Measurements from ENCODE around the gene SPATA6. TPM values are rescaled to one million over a fixed set of nuclear protein-coding genes. Genes with fewer than 3 reads are reported as not detected.

The SPATA6 gene
- total RNA-seq, 1 donor from 2014 or later: 4.6 TPM

DNA sequence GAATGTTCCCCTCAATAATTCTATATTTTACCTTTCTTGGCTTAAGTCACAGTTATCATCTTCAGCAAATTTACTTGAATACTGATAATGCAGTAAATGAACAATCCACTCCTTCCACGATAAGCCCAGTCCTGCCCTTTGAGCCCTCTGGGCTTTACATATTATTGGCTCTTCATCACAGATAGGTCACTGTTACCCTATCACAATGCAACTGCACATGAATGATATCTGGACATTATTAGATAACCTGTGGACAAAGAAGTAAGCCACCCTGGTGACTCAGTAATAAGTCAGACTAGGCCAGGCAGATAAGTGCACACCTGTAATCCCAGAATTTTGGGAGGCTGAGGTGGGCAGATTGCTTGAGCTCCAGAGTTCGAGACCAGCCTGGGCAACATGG, 69.4 kb downstream of the SPATA6 start:
- Histone ChIP-seq H3K4me3 (ENCODE audit: low read depth, low read length) (no peak overlapping the region), H3K36me3 (ENCODE audit: control insufficient read depth, insufficient read depth, low read length) (no peaks in the 10 kb centered on the region), H3K27me3 (ENCODE audit: control insufficient read depth, insufficient read depth, low read length) (no peaks in the 10 kb centered on the region)
- TF ChIP-seq, protein P1, sequence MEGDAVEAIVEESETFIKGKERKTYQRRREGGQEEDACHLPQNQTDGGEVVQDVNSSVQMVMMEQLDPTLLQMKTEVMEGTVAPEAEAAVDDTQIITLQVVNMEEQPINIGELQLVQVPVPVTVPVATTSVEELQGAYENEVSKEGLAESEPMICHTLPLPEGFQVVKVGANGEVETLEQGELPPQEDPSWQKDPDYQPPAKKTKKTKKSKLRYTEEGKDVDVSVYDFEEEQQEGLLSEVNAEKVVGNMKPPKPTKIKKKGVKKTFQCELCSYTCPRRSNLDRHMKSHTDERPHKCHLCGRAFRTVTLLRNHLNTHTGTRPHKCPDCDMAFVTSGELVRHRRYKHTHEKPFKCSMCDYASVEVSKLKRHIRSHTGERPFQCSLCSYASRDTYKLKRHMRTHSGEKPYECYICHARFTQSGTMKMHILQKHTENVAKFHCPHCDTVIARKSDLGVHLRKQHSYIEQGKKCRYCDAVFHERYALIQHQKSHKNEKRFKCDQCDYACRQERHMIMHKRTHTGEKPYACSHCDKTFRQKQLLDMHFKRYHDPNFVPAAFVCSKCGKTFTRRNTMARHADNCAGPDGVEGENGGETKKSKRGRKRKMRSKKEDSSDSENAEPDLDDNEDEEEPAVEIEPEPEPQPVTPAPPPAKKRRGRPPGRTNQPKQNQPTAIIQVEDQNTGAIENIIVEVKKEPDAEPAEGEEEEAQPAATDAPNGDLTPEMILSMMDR (IDR thresholded peaks at IDR 0.05; ENCODE audit: insufficient read depth, low read length, poor library complexity, severe bottlenecking): no peak
- DNase-seq (ENCODE audit: low read depth): no peak

DNA sequence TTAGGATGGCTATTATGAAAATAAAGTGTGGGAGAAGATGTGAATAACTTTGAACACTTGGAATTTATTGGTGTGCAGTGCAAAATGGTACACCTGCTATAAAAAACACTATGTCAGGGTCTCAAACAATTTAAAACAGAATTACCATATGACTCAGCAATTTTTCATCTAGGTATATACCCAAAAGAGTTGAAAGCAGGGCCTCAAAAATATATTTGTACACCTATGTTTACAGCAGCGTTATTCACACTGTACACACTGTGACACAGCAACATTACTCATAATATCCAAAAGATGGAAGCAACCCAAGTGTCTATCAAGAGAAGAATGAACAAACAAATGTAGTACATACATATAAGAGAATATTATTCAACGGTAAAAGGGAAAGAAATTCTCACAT, 75.8 kb downstream of the SPATA6 start:
- no peak for DNase-seq (ENCODE audit: low read depth)
- H3K4me3 ChIP-seq (ENCODE audit: low read depth, low read length): no peak overlapping the region
- H3K36me3 ChIP-seq (ENCODE audit: control insufficient read depth, insufficient read depth, low read length): no peaks in the 10 kb centered on the region
- no peaks in the 10 kb centered on the region for H3K27me3 ChIP-seq (ENCODE audit: control insufficient read depth, insufficient read depth, low read length)
- TF ChIP-seq, protein P1 (IDR thresholded peaks at IDR 0.05; ENCODE audit: insufficient read depth, low read length, poor library complexity, severe bottlenecking): no peak

DNA sequence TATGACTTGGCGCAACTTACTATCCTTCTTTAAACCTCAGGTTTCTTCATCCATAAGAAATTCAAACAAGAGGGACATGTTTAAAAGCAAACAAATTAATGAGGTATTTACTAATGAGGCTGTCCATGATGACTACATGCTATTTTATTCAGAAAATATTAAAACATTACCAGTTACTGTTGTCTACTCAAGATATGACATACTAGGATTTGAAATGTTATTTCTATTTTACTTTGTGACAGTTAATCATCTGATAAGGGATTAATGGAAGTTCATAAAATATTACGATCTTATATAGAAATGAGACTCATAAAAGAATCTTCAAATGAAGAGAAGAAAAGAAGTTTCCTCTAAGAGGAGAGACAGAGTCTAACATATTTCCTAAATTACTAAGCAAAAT, 80.1 kb downstream of the SPATA6 start:
- Histone ChIP-seq H3K4me3 (ENCODE audit: low read depth, low read length) (no peak overlapping the region), H3K27me3 (ENCODE audit: control insufficient read depth, insufficient read depth, low read length) (no peaks in the 10 kb centered on the region), H3K36me3 (ENCODE audit: control insufficient read depth, insufficient read depth, low read length) (no peaks in the 10 kb centered on the region)
- DNase-seq (ENCODE audit: low read depth): no peak
- TF ChIP-seq, protein P1 (IDR thresholded peaks at IDR 0.05; ENCODE audit: insufficient read depth, low read length, poor library complexity, severe bottlenecking): no peak

DNA sequence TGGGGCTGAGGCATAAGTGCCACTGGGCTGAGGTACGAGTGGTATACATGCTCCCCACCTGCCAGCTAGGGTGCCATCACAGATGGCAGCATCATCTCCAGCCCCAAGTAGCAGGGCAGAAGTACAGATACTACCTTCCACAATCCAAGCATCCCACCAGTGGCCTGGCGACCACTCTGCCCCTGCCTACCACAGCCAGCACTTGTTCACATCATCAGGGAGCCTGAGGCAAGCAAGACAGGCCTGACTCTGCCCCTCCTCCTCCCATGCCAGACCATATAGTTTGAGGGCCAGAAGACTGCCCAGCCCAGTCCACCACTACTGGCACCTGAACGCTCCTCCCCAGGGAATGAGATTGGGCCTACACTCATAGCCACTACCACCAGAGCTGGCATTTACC, 84.6 kb downstream of the SPATA6 start:
- DNase-seq (ENCODE audit: low read depth): no peak
- Histone ChIP-seq H3K4me3 (ENCODE audit: low read depth, low read length) (no peak overlapping the region), H3K27me3 (ENCODE audit: control insufficient read depth, insufficient read depth, low read length) (no peaks in the 10 kb centered on the region), H3K36me3 (ENCODE audit: control insufficient read depth, insufficient read depth, low read length) (no peaks in the 10 kb centered on the region)
- TF ChIP-seq, protein P1 (IDR thresholded peaks at IDR 0.05; ENCODE audit: insufficient read depth, low read length, poor library complexity, severe bottlenecking): no peak

DNA sequence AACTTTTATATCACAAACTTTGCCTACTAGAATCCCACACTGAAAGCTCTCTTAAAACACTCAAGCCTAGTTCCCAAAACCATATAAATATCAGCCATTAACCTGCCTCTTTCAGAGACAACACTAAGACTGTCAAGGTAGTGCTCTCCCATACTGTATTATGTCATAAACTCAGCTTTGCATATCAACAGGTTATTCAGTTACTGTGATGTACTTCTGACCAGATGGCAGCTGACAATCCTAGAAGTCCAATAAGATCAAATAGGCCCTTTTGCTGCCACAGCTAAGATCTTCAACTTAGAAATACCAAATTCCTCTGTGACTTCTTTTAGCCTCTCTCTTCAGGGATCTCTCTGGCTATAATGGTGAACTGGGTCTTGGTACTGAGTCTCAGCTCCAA, 97.2 kb downstream of the SPATA6 start:
- Histone ChIP-seq H3K36me3 (ENCODE audit: control insufficient read depth, insufficient read depth, low read length) (no peaks in the 10 kb centered on the region), H3K27me3 (ENCODE audit: control insufficient read depth, insufficient read depth, low read length) (no peaks in the 10 kb centered on the region), H3K4me3 (ENCODE audit: low read depth, low read length) (no peak overlapping the region)
- DNase-seq (ENCODE audit: low read depth): no peak
- TF ChIP-seq, protein P1 (IDR thresholded peaks at IDR 0.05; ENCODE audit: insufficient read depth, low read length, poor library complexity, severe bottlenecking): no peak

DNA sequence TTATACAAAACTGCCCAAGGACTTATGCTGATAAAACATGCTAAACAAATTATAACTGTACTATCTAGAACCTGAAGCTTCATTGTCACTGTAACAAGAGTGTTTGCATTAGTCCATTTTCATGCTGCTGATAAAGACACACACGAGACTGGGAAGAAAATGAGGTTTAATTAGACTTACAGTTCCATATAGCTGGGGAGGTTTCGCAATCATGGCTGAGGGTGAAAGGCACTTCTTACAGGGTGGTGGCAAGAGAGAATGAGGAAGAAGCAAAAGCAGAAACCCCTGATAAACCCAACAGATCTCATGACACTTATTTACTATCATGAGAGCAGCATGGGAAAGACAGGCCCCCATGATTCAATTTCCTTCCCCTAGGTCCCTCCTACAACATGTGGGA, 100.4 kb downstream of the SPATA6 start:
- TF ChIP-seq, protein P1 (IDR thresholded peaks at IDR 0.05; ENCODE audit: insufficient read depth, low read length, poor library complexity, severe bottlenecking): no peak
- Histone ChIP-seq H3K36me3 (ENCODE audit: control insufficient read depth, insufficient read depth, low read length) (no peaks in the 10 kb centered on the region), H3K27me3 (ENCODE audit: control insufficient read depth, insufficient read depth, low read length) (no peaks in the 10 kb centered on the region), H3K4me3 (ENCODE audit: low read depth, low read length) (no peak overlapping the region)
- no peak for DNase-seq (ENCODE audit: low read depth)

All from kidney epithelial cell (primary cell).